ENCODE data around the gene CUEDC1. TPM values are rescaled to one million over a fixed set of nuclear protein-coding genes. Genes with fewer than 3 reads are reported as not detected.

CUEDC1 gene
- total and polyA plus RNA-seq, 9 donors, result 6.7 to 30.2 (median 21.5) TPM

DNA sequence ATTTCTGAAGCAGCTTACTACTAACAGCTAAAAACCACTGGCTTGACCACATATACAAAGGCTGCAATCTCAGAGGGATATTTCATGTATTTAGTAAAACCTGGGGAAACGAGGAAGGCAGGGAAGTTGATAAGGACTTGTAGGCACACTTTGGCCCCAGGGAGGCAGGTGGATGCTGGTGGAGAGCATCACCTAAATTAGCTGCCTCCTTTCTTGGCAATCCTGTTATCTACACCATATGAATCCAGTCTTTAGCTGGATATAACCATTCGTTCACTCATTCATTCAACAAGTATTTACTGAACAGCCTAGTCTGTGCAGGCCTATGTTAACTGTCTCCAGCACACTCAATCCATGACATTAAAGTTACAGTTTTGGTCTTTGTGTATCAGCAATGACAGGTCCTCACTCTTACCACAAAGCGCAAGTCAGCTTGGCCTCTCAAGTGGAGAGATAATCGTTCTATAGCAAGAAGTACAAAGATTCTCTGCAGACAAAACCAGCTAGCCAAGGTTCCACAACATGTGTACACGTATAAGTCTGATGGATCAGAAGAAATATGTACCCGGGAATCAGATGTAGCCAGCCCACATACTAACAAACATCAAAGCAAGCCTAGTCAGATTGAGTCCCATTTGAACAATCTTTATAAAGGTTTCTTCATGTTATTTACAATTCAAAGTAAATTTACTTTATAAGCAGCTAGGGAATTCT lies 116.2 kb downstream of the CUEDC1 start:
- TF ChIP-seq POLR2A (IDR thresholded peaks at IDR 0.05), result no peak
- TF ChIP-seq, protein P1, sequence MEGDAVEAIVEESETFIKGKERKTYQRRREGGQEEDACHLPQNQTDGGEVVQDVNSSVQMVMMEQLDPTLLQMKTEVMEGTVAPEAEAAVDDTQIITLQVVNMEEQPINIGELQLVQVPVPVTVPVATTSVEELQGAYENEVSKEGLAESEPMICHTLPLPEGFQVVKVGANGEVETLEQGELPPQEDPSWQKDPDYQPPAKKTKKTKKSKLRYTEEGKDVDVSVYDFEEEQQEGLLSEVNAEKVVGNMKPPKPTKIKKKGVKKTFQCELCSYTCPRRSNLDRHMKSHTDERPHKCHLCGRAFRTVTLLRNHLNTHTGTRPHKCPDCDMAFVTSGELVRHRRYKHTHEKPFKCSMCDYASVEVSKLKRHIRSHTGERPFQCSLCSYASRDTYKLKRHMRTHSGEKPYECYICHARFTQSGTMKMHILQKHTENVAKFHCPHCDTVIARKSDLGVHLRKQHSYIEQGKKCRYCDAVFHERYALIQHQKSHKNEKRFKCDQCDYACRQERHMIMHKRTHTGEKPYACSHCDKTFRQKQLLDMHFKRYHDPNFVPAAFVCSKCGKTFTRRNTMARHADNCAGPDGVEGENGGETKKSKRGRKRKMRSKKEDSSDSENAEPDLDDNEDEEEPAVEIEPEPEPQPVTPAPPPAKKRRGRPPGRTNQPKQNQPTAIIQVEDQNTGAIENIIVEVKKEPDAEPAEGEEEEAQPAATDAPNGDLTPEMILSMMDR (IDR thresholded peaks at IDR 0.05), result no peak
- no peak for TF ChIP-seq EP300 (IDR thresholded peaks at IDR 0.05)
- H3K9me3 ChIP-seq, result no peaks in the 10 kb centered on the region
- H3K27me3 ChIP-seq, result no peaks in the 10 kb centered on the region
- no peak for DNase-seq
- H3K4me3 ChIP-seq, result no peak overlapping the region
- intact Hi-C loops (cut with DNase I), result loop anchor here in 2 of 4 donors (10.0 kb wide), 2 partner anchors 594 to 704 kb away; no protein-coding TSS in a partner anchor
- H3K36me3 ChIP-seq, result no peaks in the 10 kb centered on the region
- WGBS, 3 donors, result 70 to 77% (median 74%) methylated on average over 6 of the region's 6 CpGs
- H3K4me1 ChIP-seq (ENCODE audit: insufficient read depth), result no peaks in the 10 kb centered on the region
- no peak overlapping the region for H3K27ac ChIP-seq

DNA sequence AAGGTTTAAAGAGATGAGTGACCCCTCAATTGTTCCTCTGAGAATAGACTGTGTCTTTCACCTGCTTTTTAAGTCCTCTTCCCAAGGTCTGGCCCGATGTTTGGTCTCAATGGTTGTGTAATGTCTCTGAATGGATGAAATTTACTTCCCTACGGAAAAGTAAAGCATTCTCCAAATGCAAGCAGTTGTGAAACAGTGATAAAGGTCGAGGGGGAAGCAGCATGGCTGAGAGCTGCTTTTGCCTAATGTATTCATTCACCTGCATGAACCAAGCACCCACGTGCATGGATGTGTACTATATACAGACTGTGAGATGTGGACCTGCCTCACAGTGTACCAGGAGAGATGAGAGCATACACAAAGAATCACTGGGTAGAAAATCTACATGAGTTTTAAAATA lies 116.8 kb downstream of the CUEDC1 start:
- no peak overlapping the region for H3K27ac ChIP-seq
- no peaks in the 10 kb centered on the region for H3K9me3 ChIP-seq
- H3K36me3 ChIP-seq, result no peaks in the 10 kb centered on the region
- intact Hi-C loops (cut with DNase I), result loop anchor here in 2 of 4 donors (10.0 kb wide), 2 partner anchors 594 to 704 kb away; no protein-coding TSS in a partner anchor
- DNase-seq, result no peak
- 65 to 73% (median 66%) methylated on average over 4 of the region's 4 CpGs for WGBS, 3 donors
- no peaks in the 10 kb centered on the region for H3K4me1 ChIP-seq (ENCODE audit: insufficient read depth)
- no peaks in the 10 kb centered on the region for H3K27me3 ChIP-seq
- H3K4me3 ChIP-seq, result no peak overlapping the region
- TF ChIP-seq EP300 (IDR thresholded peaks at IDR 0.05), result no peak
- TF ChIP-seq, protein P1 (IDR thresholded peaks at IDR 0.05), result no peak

DNA sequence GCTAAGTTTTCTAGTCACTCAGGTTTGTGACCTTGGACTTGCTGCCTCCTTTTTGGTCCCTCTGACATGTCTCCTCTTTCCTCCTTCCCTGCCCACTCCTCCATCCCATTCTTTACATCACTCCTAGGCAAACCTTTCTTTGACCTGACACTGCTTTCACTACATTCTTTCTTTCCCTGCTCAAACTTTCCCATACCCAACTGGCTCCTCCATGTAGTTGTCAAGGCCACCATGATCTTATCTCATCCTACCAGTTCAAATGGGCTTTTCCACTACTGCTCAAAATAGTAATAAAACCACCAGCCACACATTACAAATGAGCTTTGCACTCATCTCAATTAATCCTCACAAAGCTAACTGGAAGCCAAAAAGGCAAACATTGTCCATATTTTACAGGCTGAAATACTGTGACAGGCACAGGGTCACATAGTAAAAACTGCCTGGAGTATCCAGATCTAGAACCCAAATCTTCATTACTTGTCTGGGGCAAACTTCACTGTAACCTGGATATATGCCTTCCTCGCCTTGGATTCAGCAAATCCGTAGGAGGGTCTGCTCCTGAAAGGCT lies 119.8 kb downstream of the CUEDC1 start:
- 80 to 91% (median 87%) methylated on average over 2 of the region's 2 CpGs for WGBS, 3 donors
- Histone ChIP-seq H3K4me3 (no peak overlapping the region), H3K27ac (no peak overlapping the region), H3K9me3 (no peaks in the 10 kb centered on the region), H3K27me3 (no peaks in the 10 kb centered on the region), H3K4me1 (ENCODE audit: insufficient read depth) (no peaks in the 10 kb centered on the region), H3K36me3 (no peaks in the 10 kb centered on the region)
- TF ChIP-seq, protein P1 (IDR thresholded peaks at IDR 0.05), result no peak
- no peak for TF ChIP-seq EP300 (IDR thresholded peaks at IDR 0.05)
- intact Hi-C loops (cut with DNase I), result loop anchor here in 2 of 4 donors (10.0 kb wide), 2 partner anchors 591 to 701 kb away; no protein-coding TSS in a partner anchor
- no peak for DNase-seq

DNA sequence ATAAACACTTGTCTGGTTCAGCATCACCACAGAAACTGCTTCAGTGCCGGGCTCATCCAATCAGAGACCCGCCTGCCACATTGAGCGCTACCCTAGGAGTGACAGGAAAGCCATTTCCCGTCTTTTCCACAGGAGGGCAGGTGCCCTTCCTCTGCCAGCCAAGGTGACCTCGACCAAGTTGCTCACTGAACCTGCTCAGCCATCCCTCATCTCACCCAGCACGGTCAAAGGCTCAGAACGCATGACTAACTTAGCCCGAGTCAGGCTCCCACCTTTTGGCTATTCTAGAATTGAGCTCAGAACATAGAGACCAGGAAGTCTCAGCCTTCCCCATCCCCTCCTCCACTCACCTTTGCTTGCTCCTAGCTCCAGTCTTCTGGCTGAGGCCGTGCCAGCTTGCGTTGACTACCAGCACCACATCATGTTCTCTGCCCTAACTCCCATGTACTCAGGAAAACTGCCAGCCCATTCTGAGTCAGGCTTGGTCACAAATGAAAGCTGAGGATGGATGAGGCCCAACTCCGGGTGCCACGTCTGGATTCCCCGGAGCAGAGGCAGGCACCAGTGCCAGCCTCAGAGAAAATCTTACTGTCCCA lies 121.0 kb downstream of the CUEDC1 start:
- WGBS, 3 donors, result 66 to 70% (median 67%) methylated on average over 13 of the region's 13 CpGs
- TF ChIP-seq, protein P1 (IDR thresholded peaks at IDR 0.05), result no peak
- TF ChIP-seq POLR2A (IDR thresholded peaks at IDR 0.05), result no peak
- TF ChIP-seq EP300 (IDR thresholded peaks at IDR 0.05), result no peak
- H3K4me3 ChIP-seq, result no peak overlapping the region
- no peak for DNase-seq
- H3K36me3 ChIP-seq, result no peaks in the 10 kb centered on the region
- no peaks in the 10 kb centered on the region for H3K9me3 ChIP-seq
- H3K27ac ChIP-seq, result no peak overlapping the region
- intact Hi-C loops (cut with DNase I), result loop anchor here (5.0 to 10.0 kb wide), 5 partner anchors 82 to 712 kb away; no protein-coding TSS in a partner anchor
- H3K27me3 ChIP-seq, result no peaks in the 10 kb centered on the region
- H3K4me1 ChIP-seq (ENCODE audit: insufficient read depth), result no peaks in the 10 kb centered on the region

All from ovary (tissue), 9 donors.